ENCODE data around the gene RPS6KA5.
"Not testable (repeated sequence)": the region's sequence is repeated elsewhere in the genome, so short reads cannot be mapped to it uniquely, and the experiment has no call there.

RPS6KA5 gene

GRCh38 chr14:91022622-91023028 is 37.8 kb downstream of the RPS6KA5 start:
- not testable (repeated sequence) for DNase-seq

GRCh38 chr14:91021991-91022621 is 38.3 kb downstream of the RPS6KA5 start:
- DNase-seq, result no peak

DNA sequence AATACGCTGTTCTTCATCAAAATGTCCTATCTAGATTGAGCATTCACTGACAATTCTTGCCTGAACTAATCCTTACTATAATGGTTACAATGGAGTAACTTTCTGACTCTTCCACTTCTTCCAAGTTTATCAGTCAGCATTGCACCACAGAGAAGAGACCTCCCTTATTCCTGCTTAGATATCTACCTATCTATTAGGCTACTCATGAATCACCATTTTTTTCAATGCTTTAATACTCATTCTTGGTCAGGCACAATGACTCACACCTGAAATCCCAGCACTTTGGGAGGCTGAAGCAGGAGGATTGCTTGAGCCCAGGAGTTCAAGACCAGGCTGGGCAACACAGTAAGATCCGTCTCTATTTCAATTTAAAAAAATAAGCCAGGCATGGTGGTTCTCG is 39.3 kb downstream of the RPS6KA5 start:
- no peak for DNase-seq

- DNase-seq, result no peak
Measured at GRCh38 chr14:91019673-91020072, 40.8 kb downstream of the RPS6KA5 start.

DNA sequence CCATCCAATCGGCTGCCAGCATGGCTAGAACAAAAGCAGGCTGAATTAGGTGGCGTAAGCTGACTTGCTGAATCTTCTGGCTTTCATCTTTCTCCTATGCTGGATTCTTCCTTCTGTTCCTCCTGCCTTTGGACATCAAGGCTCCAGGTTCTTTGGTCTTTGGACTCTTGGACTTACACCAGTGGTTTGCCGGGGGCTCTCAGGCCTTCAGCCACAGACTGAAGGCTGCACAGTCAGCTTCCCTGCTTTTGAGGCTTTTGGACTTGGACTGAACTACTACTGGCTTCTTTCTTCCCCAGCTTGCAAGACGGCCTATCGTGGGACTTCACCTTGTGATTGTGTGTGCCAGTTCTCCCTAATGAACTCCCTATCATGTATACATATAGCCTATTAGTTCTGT is 42.0 kb downstream of the RPS6KA5 start:
- DNase-seq, result no peak

GRCh38 chr14:91016800-91017410 is 43.5 kb downstream of the RPS6KA5 start:
- no peak for DNase-seq

DNA sequence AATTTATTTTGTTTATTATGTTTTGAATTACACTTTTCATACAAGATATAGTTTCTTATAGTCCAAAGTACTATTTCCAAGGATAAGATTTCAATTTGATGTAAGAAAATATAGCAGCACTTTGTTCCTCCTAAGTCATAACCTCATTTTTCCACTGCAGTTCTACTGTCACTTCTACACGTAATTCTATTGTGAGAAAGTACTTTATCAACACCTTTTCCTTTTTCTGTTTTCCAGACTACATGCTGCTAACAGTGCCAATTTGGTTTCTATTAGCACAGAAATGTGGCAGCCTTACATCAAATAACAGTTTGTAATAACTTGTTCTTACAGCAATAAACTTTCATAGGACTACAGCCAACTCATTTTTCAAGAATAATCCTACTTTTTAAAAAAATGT is 45.0 kb downstream of the RPS6KA5 start:
- no peak for DNase-seq

GRCh38 chr14:91012045-91012444 is 48.4 kb downstream of the RPS6KA5 start:
- no peak for DNase-seq

GRCh38 chr14:91010153-91010533 is 50.3 kb downstream of the RPS6KA5 start:
- DNase-seq, result no peak

DNA sequence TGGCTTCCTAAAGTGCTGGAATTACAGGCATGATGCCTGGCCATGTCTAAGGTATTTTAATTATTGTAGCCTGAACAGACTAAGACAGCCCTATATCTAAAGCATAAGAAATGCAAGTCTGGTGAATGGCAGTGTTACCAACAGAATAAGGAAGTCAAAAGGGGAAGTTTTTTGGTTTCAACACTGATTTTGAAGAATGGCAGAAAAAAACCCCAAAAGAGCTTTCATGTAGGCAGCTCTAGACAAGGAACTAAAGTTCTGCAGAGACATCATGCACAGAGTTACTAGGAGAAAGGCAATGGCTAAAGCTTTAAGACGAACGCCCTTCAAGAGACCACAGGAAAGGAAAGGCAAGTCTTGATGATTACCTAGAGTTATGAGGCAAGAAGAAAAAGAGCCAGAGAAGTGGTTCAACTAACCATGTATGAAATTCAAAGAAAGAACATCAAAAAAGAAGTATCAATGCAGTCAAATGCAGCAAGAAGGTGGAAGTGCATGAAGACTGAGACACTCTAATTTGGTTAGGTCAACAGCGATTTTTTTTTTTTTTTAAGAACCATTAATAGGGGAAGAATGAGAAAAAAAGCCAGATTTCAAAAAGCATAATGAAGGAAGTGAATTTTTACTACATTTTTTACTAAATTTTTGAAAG is 50.8 kb downstream of the RPS6KA5 start:
- DNase-seq, result no peak

GRCh38 chr14:91008759-91009409 is 51.6 kb downstream of the RPS6KA5 start:
- no peak for DNase-seq

DNA sequence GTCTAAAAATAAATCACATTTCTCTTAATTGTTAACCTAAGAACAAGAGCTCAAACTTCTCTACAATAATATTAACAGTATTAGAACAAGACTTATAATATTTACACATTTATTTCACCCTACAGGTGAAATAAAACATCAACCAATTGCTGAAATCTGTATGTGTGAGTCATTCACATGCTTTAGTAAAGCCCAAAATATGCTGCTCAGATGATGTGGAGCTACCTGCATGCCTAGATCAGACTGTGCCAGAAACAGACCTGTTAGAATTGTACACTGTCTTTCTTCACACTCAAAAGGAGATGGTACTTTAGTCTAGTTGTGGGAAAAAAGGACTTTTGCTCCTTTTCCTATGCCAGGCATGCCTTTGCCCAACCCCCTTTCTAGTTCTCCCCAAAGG is 54.7 kb downstream of the RPS6KA5 start:
- no peak for DNase-seq

- DNase-seq, result no peak
Measured at GRCh38 chr14:91004987-91005386, 55.5 kb downstream of the RPS6KA5 start.

DNA sequence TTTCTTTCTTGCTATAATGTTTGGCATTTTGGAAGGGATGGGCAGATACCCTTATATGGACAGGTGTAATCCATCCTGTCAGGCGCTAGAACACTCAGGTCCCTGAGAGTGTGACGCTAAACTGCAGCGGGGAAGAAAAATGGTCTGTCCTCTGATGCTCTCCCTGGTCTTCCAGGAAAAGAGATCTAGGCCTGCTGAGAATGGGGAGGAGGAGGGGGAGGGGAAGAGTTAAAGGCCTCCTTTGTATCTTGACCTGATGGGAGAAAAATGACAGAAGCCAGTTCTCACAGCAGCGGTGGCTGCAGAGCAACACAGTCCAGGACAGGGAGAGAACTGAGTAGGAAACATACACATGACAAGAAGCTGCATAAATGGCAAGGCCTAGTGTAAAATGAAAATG is 61.1 kb downstream of the RPS6KA5 start:
- DNase-seq, result no peak

DNA sequence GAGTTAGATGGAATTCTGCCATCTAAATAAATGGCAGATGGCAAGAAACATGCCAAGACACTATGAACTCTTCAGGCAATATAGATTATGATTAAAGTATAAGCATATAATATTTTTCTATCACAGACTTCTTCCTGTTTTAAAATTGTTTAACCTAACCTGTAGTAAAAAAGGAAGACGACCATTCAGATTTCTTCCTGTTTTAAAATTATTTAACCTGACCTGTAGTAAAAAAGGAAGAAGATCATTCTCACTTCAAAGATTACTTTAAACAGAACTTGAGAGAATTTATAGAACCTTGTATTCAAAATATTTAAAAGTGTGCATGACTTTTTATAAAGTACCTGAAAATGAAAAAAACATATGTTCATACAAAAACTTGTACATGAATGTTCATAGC is 63.5 kb downstream of the RPS6KA5 start:
- DNase-seq, result no peak

GRCh38 chr14:90995785-90996184 is 64.7 kb downstream of the RPS6KA5 start:
- no peak for DNase-seq

DNA sequence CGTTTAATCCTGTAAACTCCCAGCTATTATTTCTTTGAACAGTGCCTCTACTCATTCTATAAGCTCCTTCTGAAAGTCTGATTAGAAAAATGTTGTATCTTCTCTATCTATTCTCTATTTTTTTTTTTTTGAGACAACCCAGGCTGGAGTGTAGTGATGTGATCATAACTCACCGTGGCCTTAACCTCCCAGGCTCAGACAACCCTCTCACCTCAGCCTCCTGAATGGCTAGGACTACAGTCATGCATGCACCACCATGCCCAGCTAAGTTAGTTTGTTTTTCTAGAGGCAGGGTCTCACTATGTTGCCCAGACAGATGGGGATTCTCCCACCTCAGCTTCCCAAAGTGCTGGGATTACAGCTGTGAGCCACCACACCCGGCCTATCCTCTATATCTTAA is 66.6 kb downstream of the RPS6KA5 start:
- no peak for DNase-seq

DNA sequence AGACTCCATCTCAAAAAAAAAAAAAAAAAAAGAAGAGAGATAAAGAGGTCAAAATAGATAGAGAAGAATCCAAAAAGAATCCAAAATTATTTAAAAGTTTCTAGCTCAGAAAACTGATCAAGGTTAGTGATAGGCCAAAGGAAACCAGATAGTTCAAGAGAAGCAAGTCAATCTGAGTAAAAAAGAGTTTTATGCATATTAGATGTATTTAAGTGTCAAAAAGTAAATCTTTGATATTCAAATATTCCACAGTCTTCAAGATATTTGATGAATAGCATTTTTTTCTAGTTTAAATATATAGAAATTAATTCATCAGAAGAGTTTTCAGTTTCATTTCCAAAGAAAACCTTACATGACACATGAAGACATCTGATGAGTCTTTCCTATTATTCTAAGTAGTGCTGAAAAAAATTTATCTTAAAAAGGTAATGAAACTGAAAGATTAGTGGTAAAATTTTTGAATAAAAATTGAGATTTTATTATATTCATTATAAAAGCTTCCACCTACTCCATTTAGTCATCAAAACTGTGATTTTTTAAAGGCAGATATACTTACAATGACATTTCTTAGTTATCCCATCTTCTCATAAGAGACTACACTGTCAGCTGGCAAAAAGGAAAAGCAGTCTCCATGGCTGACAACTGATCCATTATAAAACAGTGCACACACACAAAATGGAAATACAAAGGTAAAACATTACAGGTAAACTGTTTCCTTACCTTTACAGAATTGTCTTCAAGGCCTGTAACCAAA is 68.6 kb downstream of the RPS6KA5 start:
- no peak for DNase-seq

- DNase-seq, result no peak
Measured at GRCh38 chr14:90990141-90990540, 70.3 kb downstream of the RPS6KA5 start.

GRCh38 chr14:90987140-90987539 is 73.3 kb downstream of the RPS6KA5 start:
- DNase-seq, result no peak

DNA sequence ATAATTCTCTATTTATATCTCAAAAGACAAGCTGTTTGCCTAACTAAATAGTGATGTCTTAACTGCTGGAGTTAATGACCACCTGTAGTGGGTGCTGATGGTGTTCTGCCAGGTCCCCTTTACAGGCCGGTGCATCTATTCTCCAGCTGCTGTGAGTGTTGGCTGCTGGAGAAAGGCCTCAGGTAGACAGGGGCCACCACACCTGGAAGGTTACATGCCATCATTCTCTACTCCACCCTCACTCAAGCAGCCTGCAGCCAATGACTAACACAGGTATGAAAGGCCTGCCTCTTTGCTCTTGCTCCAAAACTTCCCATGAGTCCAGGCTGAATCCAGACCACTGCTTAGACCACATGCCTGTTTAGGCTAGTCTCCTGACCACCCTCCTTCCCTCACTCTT is 73.9 kb downstream of the RPS6KA5 start:
- no peak for DNase-seq

DNA sequence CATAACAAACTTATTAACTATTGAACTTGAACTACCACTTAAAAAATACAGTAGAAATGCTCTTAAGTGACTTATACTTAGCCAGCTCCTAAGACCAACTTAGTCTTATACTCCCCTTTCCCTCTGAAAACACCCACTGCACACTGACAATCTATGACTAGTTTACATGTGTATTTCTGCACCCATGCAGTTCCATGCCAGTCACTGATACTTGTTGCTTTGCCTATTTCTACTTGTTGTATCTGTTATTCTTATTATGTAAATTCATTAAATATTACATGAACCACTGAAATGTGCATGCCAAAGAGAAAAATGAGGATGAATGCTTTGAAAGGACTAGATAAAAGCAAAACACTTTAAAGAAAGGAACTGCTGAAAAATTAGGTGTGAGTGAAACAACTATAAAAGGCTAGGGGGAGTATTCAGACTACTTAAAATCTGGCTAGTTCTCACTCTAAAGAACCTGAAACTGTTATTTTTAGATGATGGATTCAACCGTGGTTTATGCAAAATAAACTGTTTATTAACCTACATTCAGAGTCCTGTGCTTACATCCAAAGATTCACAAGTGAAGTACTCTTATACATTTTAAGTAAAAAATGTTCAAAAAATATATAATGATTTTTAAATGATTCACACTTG is 74.7 kb downstream of the RPS6KA5 start:
- no peak for DNase-seq

DNA sequence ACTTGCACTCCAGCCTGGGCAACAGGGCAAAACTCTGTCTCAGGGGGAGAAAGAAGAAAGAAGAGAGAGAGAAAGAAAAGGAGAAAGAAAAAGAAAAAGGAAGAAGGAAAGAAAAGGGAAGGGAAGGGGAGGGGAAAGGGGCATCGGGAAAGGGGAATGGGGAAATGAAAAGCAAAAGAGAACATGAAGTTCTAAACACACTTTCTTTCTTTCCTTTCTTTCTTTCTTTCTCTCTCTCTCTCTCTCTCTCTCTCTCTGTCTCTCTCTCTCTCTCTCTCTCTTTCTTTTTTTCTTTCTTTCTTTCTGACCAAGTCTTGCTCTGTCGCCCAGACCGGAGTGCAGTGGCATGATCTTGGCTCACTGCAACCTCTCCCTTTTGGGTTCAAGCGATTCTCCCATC is 76.9 kb downstream of the RPS6KA5 start:
- no peak for DNase-seq

All from SHP77 treated with DMSO at 0.1 percent for 48 hours (cell line).